ENCODE results near the gene ERC1. TPM values are rescaled to one million over a fixed set of nuclear protein-coding genes. Genes with fewer than 3 reads are reported as not detected.

Gene ERC1
- total RNA-seq, 1 experiment from 2014 or later: 12.5 TPM

GRCh38 chr12:1369460-1369859 lies 378.4 kb downstream of the ERC1 start:
- no peak for DNase-seq (ENCODE audit: extremely low read depth, low read depth)

- no peak for DNase-seq (ENCODE audit: extremely low read depth, low read depth)
Observed at GRCh38 chr12:1369938-1370500, 379.0 kb downstream of the ERC1 start.

- DNase-seq (ENCODE audit: extremely low read depth, low read depth): no peak
Observed at GRCh38 chr12:1373901-1374735, 383.1 kb downstream of the ERC1 start.

- DNase-seq (ENCODE audit: extremely low read depth, low read depth): no peak
Observed at GRCh38 chr12:1375323-1375722, 384.3 kb downstream of the ERC1 start.

GRCh38 chr12:1377117-1377516 lies 386.1 kb downstream of the ERC1 start:
- no peak for DNase-seq (ENCODE audit: extremely low read depth, low read depth)

- no peak for DNase-seq (ENCODE audit: extremely low read depth, low read depth)
Observed at GRCh38 chr12:1377681-1378080, 386.7 kb downstream of the ERC1 start.

- no peak for DNase-seq (ENCODE audit: extremely low read depth, low read depth)
Observed at GRCh38 chr12:1380171-1380851, 389.3 kb downstream of the ERC1 start.

- no peak for DNase-seq (ENCODE audit: extremely low read depth, low read depth)
Observed at GRCh38 chr12:1382151-1382550, 391.1 kb downstream of the ERC1 start.

- DNase-seq (ENCODE audit: extremely low read depth, low read depth): no peak
Observed at GRCh38 chr12:1382826-1383225, 391.8 kb downstream of the ERC1 start.

- DNase-seq (ENCODE audit: extremely low read depth, low read depth): no peak
Observed at GRCh38 chr12:1383758-1384157, 392.7 kb downstream of the ERC1 start.

- no peak for DNase-seq (ENCODE audit: extremely low read depth, low read depth)
Observed at GRCh38 chr12:1384910-1385309, 393.9 kb downstream of the ERC1 start.

- no peak for DNase-seq (ENCODE audit: extremely low read depth, low read depth)
Observed at GRCh38 chr12:1391722-1392121, 400.7 kb downstream of the ERC1 start.

GRCh38 chr12:1395421-1395955 lies 404.5 kb downstream of the ERC1 start:
- DNase-seq (ENCODE audit: extremely low read depth, low read depth): no peak

GRCh38 chr12:1398673-1399072 lies 407.6 kb downstream of the ERC1 start:
- peak; percentile 2 for DNase-seq (ENCODE audit: extremely low read depth, low read depth)

GRCh38 chr12:1401891-1402290 lies 410.9 kb downstream of the ERC1 start:
- no peak for DNase-seq (ENCODE audit: extremely low read depth, low read depth)

- DNase-seq (ENCODE audit: extremely low read depth, low read depth): no peak
Observed at GRCh38 chr12:1403417-1403816, 412.4 kb downstream of the ERC1 start.

- no peak for DNase-seq (ENCODE audit: extremely low read depth, low read depth)
Observed at GRCh38 chr12:1405619-1406018, 414.6 kb downstream of the ERC1 start.

- DNase-seq (ENCODE audit: extremely low read depth, low read depth): no peak
Observed at GRCh38 chr12:1410794-1411193, 419.8 kb downstream of the ERC1 start.

- no peak for DNase-seq (ENCODE audit: extremely low read depth, low read depth)
Observed at GRCh38 chr12:1413930-1414329, 422.9 kb downstream of the ERC1 start.

- no peak for DNase-seq (ENCODE audit: extremely low read depth, low read depth)
Observed at GRCh38 chr12:1418144-1418543, 427.1 kb downstream of the ERC1 start.

GRCh38 chr12:1419849-1420371 lies 428.9 kb downstream of the ERC1 start:
- no peak for DNase-seq (ENCODE audit: extremely low read depth, low read depth)
